Smooth muscle cell (in vitro differentiated cells): ENCODE data around the gene PLPPR3. TPM values are rescaled to one million over a fixed set of nuclear protein-coding genes. Genes with fewer than 3 reads are reported as not detected.

Experiments used
- DNase-seq: peaks from one replicate; lab custom pipeline; 2025; ENCODE audit not compliant: unreplicated experiment; lab: John Stamatoyannopoulos, UW
- H2AFZ ChIP-seq: fragments of 200-600 bp; sonication (generic); 2 replicates; pipeline ENCODE4 v1.6.0; 2016; ENCODE audit warnings: antibody characterized with exemption, low read depth, mild to moderate bottlenecking
- H3F3A ChIP-seq: fragments of 200-600 bp; sonication (generic); 2 replicates; pipeline ENCODE4 v1.6.0; 2017; ENCODE audit warnings: antibody characterized with exemption, low read depth
- H3K27ac ChIP-seq: fragments of 200-600 bp; sonication (generic); 2 replicates; pipeline ENCODE4 v1.5.1; 2016; ENCODE audit warnings: low read depth, mild to moderate bottlenecking
- H3K27me3 ChIP-seq: fragments of 200-600 bp; sonication (generic); 2 replicates; pipeline ENCODE4 v1.6.1; 2016; ENCODE audit warnings: low read depth, mild to moderate bottlenecking
- H3K36me3 ChIP-seq: fragments of 200-600 bp; sonication (generic); 2 replicates; pipeline ENCODE4 v1.5.1; 2016; ENCODE audit warnings: low read depth
- H3K4me1 ChIP-seq: fragments of 200-600 bp; sonication (generic); 2 replicates; pipeline ENCODE4 v1.5.1; 2016; ENCODE audit warnings: low read depth
- H3K4me2 ChIP-seq: fragments of 200-600 bp; sonication (generic); 2 replicates; pipeline ENCODE4 v1.6.0; 2016; ENCODE audit warnings: mild to moderate bottlenecking
- H3K4me3 ChIP-seq: fragments of 200-600 bp; sonication (generic); 2 replicates; pipeline ENCODE4 v1.5.1; 2016; ENCODE audit warnings: mild to moderate bottlenecking
- H3K79me2 ChIP-seq: fragments of 200-600 bp; sonication (generic); 2 replicates; pipeline ENCODE4 v1.6.0; 2016; ENCODE audit warnings: low read depth, mild to moderate bottlenecking
- H3K9ac ChIP-seq: fragments of 200-600 bp; sonication (generic); 2 replicates; pipeline ENCODE4 v1.6.0; 2016; ENCODE audit warnings: low read depth
- H3K9me3 ChIP-seq: fragments of 200-600 bp; sonication (generic); replicated peaks from 2 replicates; pipeline ENCODE4 v1.5.1; 2016; ENCODE audit warnings: low read depth
- H4K20me1 ChIP-seq: fragments of 200-600 bp; sonication (generic); 2 replicates; pipeline ENCODE4 v1.6.0; 2016; ENCODE audit warnings: low read depth
- WGBS: methylation state at CpG from one replicate; pipeline ENCODE4 v1.1.7; 2016; ENCODE audit warnings: low lambda C conversion rate; 5-methylcytosine and 5-hydroxymethylcytosine counted together
- polyA plus RNA-seq: library from polyadenylated mRNA; unstranded; fragments of >200 nt; fragmentation: Nextera tagmentation; extraction: Ambion mirVana; gene quantifications from 2 replicates; pipeline ENCODE4 v1.2.1, GENCODE V29; 2016
- total RNA-seq: library from RNA; depleted of rRNA; stranded (reverse); fragments of >200 nt; gene quantifications from 2 replicates; pipeline ENCODE4 v1.2.3, GENCODE V29; 2014
- TF ChIP-seq, protein P1 (sequence below): fragments of 200-600 bp; sonication (generic); IDR thresholded peaks from 2 replicates; pipeline ENCODE4 v1.5.1; 2017; ENCODE audit warnings: borderline replicate concordance, mild to moderate bottlenecking, antibody characterized with exemption; ENCODE audit not compliant: insufficient read depth, poor library complexity, severe bottlenecking

PLPPR3 gene
- total and polyA plus RNA-seq, 2 experiments from 2014 or later: 6.5 to 13.7 TPM

DNA sequence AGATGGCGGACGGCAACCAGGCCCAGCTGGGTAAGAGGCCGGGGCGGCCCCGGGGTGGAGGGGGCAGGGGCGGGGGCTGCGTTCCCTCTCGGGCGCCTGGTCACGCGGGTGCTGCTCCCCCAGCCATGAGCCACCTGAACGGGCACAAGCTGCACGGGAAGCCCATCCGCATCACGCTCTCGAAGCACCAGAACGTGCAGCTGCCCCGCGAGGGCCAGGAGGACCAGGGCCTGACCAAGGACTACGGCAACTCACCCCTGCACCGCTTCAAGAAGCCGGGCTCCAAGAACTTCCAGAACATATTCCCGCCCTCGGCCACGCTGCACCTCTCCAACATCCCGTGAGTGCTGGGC, 13.4 kb downstream of the PLPPR3 start:
- Histone ChIP-seq H2AFZ (no peak overlapping the region), H3K27me3 (no peaks in the 10 kb centered on the region), H3K4me1 (no peaks in the 10 kb centered on the region), H3K36me3 (peaks cover 20% of the 10 kb centered on the region), H3K4me2 (no peak overlapping the region), H3F3A (peaks cover 31% of the 10 kb centered on the region), H4K20me1 (peaks cover 91% of the 10 kb centered on the region), H3K9me3 (no peaks in the 10 kb centered on the region), H3K79me2 (peaks cover 67% of the 10 kb centered on the region), H3K27ac (no peak overlapping the region), H3K9ac (no peak overlapping the region), H3K4me3 (no peak overlapping the region)
- TF ChIP-seq, protein P1, sequence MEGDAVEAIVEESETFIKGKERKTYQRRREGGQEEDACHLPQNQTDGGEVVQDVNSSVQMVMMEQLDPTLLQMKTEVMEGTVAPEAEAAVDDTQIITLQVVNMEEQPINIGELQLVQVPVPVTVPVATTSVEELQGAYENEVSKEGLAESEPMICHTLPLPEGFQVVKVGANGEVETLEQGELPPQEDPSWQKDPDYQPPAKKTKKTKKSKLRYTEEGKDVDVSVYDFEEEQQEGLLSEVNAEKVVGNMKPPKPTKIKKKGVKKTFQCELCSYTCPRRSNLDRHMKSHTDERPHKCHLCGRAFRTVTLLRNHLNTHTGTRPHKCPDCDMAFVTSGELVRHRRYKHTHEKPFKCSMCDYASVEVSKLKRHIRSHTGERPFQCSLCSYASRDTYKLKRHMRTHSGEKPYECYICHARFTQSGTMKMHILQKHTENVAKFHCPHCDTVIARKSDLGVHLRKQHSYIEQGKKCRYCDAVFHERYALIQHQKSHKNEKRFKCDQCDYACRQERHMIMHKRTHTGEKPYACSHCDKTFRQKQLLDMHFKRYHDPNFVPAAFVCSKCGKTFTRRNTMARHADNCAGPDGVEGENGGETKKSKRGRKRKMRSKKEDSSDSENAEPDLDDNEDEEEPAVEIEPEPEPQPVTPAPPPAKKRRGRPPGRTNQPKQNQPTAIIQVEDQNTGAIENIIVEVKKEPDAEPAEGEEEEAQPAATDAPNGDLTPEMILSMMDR: no peak
- no peak for DNase-seq
- 99% methylated on average over 19 of the region's 26 CpGs for WGBS

DNA sequence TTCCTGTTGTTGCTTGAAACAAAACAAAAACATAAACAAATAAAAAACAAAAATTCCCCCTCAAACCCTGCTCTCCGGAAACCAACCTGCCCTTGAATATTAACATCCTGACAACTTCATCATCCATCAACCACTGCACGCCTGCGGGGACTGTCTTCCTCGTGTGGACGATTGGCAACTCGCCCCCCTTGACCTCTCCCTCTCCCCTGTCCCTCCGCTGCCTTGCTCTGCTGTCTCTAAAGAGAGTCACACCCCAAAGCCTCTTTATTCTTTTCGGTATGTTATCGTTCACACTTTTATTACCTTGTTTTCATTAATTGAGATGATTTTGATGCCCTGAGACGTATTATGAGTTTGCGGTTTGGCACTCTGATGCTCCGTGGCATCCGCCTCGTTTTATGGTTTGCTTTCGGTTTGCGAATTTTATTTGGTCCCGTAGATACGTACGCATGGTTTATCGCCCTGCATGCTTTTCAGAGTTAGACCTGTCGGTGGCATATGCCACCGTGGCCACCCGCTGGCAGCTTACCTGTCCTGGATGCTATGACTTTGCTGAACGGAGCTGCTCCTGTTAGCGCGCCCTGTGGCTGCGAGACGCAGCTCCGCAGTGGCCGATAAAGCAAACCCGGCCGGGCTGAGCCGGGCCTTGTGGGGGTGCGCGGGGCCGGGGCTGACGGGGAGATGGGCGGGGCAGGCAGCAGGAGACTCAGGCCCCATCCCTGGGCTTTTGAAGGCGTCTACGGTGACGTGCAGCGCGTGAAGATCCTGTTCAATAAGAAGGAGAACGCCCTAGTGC, 13.9 kb downstream of the PLPPR3 start:
- peaks cover 73% of the 10 kb centered on the region for H3K79me2 ChIP-seq
- peaks cover 20% of the 10 kb centered on the region for H3K36me3 ChIP-seq
- 95% methylated on average over 40 of the region's 44 CpGs for WGBS

DNA sequence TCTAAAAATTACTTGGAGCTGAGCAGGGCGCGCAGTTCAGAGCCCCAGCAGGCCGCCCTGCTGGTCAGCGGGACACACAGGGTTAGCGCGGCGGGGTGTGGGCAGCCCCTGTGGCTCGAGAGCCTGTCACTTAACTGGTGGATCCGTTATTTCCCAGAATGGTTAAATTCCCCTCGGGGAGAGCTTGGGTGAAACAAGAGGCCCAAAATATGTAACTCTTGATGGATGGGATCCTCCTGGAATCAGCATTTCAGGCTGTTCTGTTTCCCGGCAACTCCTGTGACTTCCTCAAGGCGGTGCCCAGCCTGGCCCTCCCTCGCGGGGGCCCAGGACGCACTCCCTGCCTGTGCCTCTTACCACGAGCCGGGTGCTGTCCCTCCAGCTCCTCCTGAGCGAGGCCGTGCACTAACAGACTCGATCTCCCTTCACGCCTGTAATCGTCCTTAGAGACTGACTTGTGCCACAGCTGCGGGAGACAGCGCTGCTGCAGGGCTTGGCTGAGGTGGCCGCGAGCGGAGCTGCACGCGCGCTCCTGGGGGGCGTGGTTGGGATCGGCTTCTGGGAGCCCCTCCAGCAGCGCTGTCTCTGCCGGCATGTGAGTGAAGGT, 14.8 kb downstream of the PLPPR3 start:
- Histone ChIP-seq H3K9me3 (no peaks in the 10 kb centered on the region), H4K20me1 (peaks cover 100% of the 10 kb centered on the region), H3K27me3 (no peaks in the 10 kb centered on the region), H3K79me2 (peaks cover 82% of the 10 kb centered on the region), H3K36me3 (peaks cover 20% of the 10 kb centered on the region), H3K4me3 (no peak overlapping the region), H3K4me2 (no peak overlapping the region), H3F3A (peaks cover 31% of the 10 kb centered on the region), H2AFZ (no peak overlapping the region), H3K4me1 (peaks cover 2% of the 10 kb centered on the region), H3K9ac (no peak overlapping the region), H3K27ac (no peak overlapping the region)
- TF ChIP-seq, protein P1: no peak
- no peak for DNase-seq
- WGBS: 96% methylated on average over 34 of the region's 34 CpGs

More for the DNA sequence above, 13.9 kb downstream of the PLPPR3 start:
- Histone ChIP-seq H2AFZ (no peak overlapping the region), H3K4me2 (no peak overlapping the region), H3F3A (peaks cover 31% of the 10 kb centered on the region), H3K9ac (no peak overlapping the region), H3K27ac (no peak overlapping the region), H4K20me1 (peaks cover 94% of the 10 kb centered on the region), H3K27me3 (no peaks in the 10 kb centered on the region), H3K4me1 (no peaks in the 10 kb centered on the region), H3K9me3 (no peaks in the 10 kb centered on the region), H3K4me3 (no peak overlapping the region)
- no peak for DNase-seq
- TF ChIP-seq, protein P1: no peak
